Measurements from ENCODE around the gene YJU2. TPM values are rescaled to one million over a fixed set of nuclear protein-coding genes. Genes with fewer than 3 reads are reported as not detected.

Gene YJU2
- total RNA-seq, 1 experiment from 2014 or later = 26.5 TPM

DNA sequence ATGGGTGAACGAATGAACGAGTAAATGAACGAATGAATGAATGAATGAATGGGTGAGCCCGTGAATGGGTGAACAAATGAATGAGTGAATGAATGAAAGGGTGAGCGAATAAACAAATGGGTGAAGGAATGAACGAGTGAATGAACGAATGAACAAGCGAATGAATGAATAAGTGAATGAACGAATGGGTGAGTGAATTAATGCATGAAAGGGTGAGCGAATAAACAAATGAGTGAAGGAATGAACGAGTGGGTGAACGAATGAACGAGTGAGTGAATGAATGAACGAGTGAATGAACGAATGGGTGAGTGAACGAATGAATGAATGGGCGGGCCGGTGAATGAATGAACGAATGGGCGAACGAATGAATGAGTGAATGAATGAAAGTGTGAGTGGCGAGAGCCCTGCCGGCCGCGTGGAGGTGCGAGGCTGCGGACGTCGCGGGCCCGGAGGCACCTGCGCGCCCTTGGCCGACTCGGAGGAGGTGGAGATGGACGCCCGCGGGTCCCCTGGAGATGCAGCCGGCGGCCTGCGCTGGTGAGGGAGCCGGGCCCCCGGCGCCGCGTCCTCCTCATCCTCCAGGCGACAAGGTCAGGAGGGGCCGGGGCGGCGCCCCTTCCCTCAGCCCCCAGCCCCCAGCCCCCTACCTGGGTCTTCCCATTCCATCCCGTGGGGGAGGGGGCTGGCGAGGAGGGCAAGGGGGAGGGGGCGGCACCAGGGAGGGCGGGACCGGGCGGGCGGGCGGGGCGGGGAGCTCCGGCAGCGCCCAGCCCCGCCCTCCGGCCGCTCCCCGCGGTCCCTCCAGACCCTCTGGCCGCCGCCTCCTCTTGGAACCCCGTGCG lies 49.0 kb upstream of the YJU2 start (continued):
- TF ChIP-seq, protein P1, sequence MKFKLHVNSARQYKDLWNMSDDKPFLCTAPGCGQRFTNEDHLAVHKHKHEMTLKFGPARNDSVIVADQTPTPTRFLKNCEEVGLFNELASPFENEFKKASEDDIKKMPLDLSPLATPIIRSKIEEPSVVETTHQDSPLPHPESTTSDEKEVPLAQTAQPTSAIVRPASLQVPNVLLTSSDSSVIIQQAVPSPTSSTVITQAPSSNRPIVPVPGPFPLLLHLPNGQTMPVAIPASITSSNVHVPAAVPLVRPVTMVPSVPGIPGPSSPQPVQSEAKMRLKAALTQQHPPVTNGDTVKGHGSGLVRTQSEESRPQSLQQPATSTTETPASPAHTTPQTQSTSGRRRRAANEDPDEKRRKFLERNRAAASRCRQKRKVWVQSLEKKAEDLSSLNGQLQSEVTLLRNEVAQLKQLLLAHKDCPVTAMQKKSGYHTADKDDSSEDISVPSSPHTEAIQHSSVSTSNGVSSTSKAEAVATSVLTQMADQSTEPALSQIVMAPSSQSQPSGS (CRISPR knock-in tag; IDR thresholded peaks at IDR 0.05; ENCODE audit: borderline replicate concordance, low read depth) = no peak
- TF ChIP-seq NR3C1 (CRISPR knock-in tag; conservative IDR thresholded peaks at IDR 0.05; ENCODE audit: low read depth) (no peak), ZNF138 (CRISPR knock-in tag; conservative IDR thresholded peaks at IDR 0.05) (no peak), ZNF263 (CRISPR knock-in tag; IDR thresholded peaks at IDR 0.05; ENCODE audit: low read depth) (no peak), MYBL2 (CRISPR knock-in tag; IDR thresholded peaks at IDR 0.05) (no peak), NR2C2 (CRISPR knock-in tag; IDR thresholded peaks at IDR 0.05) (peak; percentile 38; the same call in 1 of the 2 replicates), CBFB (CRISPR knock-in tag; IDR thresholded peaks at IDR 0.05; ENCODE audit: low read depth) (no peak), SP1 (CRISPR knock-in tag; conservative IDR thresholded peaks at IDR 0.05) (no peak), SOX15 (CRISPR knock-in tag; IDR thresholded peaks at IDR 0.05) (no peak), HMGA2 (CRISPR knock-in tag; IDR thresholded peaks at IDR 0.05) (no peak), TEAD1 (CRISPR knock-in tag; IDR thresholded peaks at IDR 0.05) (no peak), SMAD4 (CRISPR knock-in tag; IDR thresholded peaks at IDR 0.05) (no peak), GABPB1 (CRISPR knock-in tag; IDR thresholded peaks at IDR 0.05) (no peak)
- TF ChIP-seq, protein P2, sequence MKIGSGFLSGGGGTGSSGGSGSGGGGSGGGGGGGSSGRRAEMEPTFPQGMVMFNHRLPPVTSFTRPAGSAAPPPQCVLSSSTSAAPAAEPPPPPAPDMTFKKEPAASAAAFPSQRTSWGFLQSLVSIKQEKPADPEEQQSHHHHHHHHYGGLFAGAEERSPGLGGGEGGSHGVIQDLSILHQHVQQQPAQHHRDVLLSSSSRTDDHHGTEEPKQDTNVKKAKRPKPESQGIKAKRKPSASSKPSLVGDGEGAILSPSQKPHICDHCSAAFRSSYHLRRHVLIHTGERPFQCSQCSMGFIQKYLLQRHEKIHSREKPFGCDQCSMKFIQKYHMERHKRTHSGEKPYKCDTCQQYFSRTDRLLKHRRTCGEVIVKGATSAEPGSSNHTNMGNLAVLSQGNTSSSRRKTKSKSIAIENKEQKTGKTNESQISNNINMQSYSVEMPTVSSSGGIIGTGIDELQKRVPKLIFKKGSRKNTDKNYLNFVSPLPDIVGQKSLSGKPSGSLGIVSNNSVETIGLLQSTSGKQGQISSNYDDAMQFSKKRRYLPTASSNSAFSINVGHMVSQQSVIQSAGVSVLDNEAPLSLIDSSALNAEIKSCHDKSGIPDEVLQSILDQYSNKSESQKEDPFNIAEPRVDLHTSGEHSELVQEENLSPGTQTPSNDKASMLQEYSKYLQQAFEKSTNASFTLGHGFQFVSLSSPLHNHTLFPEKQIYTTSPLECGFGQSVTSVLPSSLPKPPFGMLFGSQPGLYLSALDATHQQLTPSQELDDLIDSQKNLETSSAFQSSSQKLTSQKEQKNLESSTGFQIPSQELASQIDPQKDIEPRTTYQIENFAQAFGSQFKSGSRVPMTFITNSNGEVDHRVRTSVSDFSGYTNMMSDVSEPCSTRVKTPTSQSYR (CRISPR knock-in tag; IDR thresholded peaks at IDR 0.05) = no peak
- TF ChIP-seq, protein P3, sequence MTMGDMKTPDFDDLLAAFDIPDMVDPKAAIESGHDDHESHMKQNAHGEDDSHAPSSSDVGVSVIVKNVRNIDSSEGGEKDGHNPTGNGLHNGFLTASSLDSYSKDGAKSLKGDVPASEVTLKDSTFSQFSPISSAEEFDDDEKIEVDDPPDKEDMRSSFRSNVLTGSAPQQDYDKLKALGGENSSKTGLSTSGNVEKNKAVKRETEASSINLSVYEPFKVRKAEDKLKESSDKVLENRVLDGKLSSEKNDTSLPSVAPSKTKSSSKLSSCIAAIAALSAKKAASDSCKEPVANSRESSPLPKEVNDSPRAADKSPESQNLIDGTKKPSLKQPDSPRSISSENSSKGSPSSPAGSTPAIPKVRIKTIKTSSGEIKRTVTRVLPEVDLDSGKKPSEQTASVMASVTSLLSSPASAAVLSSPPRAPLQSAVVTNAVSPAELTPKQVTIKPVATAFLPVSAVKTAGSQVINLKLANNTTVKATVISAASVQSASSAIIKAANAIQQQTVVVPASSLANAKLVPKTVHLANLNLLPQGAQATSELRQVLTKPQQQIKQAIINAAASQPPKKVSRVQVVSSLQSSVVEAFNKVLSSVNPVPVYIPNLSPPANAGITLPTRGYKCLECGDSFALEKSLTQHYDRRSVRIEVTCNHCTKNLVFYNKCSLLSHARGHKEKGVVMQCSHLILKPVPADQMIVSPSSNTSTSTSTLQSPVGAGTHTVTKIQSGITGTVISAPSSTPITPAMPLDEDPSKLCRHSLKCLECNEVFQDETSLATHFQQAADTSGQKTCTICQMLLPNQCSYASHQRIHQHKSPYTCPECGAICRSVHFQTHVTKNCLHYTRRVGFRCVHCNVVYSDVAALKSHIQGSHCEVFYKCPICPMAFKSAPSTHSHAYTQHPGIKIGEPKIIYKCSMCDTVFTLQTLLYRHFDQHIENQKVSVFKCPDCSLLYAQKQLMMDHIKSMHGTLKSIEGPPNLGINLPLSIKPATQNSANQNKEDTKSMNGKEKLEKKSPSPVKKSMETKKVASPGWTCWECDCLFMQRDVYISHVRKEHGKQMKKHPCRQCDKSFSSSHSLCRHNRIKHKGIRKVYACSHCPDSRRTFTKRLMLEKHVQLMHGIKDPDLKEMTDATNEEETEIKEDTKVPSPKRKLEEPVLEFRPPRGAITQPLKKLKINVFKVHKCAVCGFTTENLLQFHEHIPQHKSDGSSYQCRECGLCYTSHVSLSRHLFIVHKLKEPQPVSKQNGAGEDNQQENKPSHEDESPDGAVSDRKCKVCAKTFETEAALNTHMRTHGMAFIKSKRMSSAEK (CRISPR knock-in tag; IDR thresholded peaks at IDR 0.05; ENCODE audit: borderline replicate concordance) = no peak
- TF ChIP-seq, protein P4, sequence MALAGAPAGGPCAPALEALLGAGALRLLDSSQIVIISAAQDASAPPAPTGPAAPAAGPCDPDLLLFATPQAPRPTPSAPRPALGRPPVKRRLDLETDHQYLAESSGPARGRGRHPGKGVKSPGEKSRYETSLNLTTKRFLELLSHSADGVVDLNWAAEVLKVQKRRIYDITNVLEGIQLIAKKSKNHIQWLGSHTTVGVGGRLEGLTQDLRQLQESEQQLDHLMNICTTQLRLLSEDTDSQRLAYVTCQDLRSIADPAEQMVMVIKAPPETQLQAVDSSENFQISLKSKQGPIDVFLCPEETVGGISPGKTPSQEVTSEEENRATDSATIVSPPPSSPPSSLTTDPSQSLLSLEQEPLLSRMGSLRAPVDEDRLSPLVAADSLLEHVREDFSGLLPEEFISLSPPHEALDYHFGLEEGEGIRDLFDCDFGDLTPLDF (CRISPR knock-in tag; IDR thresholded peaks at IDR 0.05) = no peak
- TF ChIP-seq, protein P5, sequence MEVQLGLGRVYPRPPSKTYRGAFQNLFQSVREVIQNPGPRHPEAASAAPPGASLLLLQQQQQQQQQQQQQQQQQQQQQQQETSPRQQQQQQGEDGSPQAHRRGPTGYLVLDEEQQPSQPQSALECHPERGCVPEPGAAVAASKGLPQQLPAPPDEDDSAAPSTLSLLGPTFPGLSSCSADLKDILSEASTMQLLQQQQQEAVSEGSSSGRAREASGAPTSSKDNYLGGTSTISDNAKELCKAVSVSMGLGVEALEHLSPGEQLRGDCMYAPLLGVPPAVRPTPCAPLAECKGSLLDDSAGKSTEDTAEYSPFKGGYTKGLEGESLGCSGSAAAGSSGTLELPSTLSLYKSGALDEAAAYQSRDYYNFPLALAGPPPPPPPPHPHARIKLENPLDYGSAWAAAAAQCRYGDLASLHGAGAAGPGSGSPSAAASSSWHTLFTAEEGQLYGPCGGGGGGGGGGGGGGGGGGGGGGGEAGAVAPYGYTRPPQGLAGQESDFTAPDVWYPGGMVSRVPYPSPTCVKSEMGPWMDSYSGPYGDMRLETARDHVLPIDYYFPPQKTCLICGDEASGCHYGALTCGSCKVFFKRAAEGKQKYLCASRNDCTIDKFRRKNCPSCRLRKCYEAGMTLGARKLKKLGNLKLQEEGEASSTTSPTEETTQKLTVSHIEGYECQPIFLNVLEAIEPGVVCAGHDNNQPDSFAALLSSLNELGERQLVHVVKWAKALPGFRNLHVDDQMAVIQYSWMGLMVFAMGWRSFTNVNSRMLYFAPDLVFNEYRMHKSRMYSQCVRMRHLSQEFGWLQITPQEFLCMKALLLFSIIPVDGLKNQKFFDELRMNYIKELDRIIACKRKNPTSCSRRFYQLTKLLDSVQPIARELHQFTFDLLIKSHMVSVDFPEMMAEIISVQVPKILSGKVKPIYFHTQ (CRISPR knock-in tag; IDR thresholded peaks at IDR 0.05) = no peak
- TF ChIP-seq, protein P6, sequence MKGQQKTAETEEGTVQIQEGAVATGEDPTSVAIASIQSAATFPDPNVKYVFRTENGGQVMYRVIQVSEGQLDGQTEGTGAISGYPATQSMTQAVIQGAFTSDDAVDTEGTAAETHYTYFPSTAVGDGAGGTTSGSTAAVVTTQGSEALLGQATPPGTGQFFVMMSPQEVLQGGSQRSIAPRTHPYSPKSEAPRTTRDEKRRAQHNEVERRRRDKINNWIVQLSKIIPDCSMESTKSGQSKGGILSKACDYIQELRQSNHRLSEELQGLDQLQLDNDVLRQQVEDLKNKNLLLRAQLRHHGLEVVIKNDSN (CRISPR knock-in tag; IDR thresholded peaks at IDR 0.05) = no peak
- TF ChIP-seq, protein P7, sequence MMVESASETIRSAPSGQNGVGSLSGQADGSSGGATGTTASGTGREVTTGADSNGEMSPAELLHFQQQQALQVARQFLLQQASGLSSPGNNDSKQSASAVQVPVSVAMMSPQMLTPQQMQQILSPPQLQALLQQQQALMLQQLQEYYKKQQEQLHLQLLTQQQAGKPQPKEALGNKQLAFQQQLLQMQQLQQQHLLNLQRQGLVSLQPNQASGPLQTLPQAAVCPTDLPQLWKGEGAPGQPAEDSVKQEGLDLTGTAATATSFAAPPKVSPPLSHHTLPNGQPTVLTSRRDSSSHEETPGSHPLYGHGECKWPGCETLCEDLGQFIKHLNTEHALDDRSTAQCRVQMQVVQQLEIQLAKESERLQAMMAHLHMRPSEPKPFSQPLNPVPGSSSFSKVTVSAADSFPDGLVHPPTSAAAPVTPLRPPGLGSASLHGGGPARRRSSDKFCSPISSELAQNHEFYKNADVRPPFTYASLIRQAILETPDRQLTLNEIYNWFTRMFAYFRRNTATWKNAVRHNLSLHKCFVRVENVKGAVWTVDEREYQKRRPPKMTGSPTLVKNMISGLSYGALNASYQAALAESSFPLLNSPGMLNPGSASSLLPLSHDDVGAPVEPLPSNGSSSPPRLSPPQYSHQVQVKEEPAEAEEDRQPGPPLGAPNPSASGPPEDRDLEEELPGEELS (CRISPR knock-in tag; IDR thresholded peaks at IDR 0.05) = peak; percentile 50; the same call in 1 of the 2 replicates
- TF ChIP-seq, protein P8, sequence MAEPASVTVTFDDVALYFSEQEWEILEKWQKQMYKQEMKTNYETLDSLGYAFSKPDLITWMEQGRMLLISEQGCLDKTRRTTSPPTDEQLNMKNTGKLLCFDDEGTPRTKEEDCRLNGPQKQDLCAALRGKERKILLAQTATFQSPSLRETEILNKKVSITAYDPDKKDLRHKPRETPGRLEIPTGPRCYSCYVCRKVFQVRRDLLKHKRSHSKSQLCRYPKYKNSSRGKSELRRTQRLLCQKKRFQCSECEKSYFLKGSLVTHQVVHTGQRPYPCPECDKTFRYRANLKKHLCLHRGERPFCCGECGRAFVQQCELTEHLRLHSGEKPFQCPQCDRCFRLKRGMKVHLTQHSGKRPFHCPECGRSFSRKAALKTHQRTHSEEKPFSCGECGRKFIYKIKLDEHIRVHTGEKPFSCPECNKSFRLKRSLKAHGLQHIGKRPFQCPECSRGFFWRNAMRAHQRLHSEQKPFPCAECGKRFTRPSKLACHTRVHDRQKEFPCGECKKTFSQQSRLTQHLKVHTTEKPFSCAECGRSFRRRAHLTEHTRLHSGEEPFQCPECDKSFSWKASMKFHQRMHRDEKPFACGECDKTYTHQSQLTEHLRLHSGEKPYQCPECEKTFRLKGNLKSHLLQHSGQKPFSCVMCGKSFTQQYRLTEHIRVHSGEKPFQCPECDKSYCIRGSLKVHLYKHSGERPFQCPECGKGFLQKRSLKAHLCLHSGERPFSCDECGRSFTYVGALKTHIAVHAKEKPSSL (CRISPR knock-in tag; conservative IDR thresholded peaks at IDR 0.05) = no peak

Measured in WTC11 (cell line).